22Rv1 (cell line): ENCODE measurements around the gene ATXN1.

ENCODE experiments used
- ZFX ChIP-seq: fragments of 450-650 bp; IDR thresholded peaks from 2 replicates; pipeline ENCODE4 v1.6.1; 2017; ENCODE audit warnings: antibody characterized with exemption, borderline replicate concordance
- TF ChIP-seq, protein P1 (sequence below): fragments of 450-650 bp; IDR thresholded peaks from 2 replicates; pipeline ENCODE4 v1.5.1; 2017; ENCODE audit warnings: mild to moderate bottlenecking

DNA sequence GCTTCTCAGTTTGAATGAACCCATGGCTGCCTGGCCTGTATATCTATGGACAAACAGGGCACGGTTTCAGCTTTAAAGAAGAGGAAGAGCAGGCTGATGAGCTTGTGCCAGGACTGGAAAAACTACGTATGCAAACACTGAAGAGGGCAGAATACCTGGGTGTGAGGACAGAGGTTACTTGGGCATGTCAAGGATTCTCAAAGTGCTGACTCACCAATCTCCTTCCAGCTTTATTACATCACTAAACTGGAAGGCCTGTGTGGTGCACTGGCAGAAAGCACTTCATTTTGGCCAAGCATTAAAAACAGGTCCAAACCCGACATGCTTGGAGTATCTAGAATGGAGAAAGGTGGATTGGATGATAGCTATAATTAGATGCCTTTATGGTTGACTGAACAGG, 427.7 kb downstream of the ATXN1 start:
- TF ChIP-seq, protein P1, sequence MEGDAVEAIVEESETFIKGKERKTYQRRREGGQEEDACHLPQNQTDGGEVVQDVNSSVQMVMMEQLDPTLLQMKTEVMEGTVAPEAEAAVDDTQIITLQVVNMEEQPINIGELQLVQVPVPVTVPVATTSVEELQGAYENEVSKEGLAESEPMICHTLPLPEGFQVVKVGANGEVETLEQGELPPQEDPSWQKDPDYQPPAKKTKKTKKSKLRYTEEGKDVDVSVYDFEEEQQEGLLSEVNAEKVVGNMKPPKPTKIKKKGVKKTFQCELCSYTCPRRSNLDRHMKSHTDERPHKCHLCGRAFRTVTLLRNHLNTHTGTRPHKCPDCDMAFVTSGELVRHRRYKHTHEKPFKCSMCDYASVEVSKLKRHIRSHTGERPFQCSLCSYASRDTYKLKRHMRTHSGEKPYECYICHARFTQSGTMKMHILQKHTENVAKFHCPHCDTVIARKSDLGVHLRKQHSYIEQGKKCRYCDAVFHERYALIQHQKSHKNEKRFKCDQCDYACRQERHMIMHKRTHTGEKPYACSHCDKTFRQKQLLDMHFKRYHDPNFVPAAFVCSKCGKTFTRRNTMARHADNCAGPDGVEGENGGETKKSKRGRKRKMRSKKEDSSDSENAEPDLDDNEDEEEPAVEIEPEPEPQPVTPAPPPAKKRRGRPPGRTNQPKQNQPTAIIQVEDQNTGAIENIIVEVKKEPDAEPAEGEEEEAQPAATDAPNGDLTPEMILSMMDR, result no peak
- no peak for TF ChIP-seq ZFX
